Panc1 (cell line): ENCODE data around the gene MAP2K5. TPM values are rescaled to one million over a fixed set of nuclear protein-coding genes. Genes with fewer than 3 reads are reported as not detected.

Source experiments
- ATAC-seq: fragments of 200-7000 bp; cut with Tn5 transposase; 2 replicates; pipeline ENCODE4 v1.9.1; 2020; ENCODE audit warnings: mild to moderate bottlenecking, moderate library complexity
- BruUV-seq: library from RNA; stranded (reverse); fragments of 400-500 nt; replicated peaks from 2 replicates; lab custom pipeline; 2021; lab: Mats Ljungman, UMichigan
- CTCF ChIA-PET: fragments of 300-600 bp; sonication (Branson Sonifier 250); formaldehyde crosslinking; loops from one replicate; lab custom pipeline; 2022; ENCODE audit warnings: antibody characterized with exemption; lab: Charles Lee
- POLR2A ChIA-PET: fragments of 300-600 bp; sonication (Branson Sonifier 250); formaldehyde crosslinking; loops from one replicate; lab custom pipeline; 2022; ENCODE audit warnings: antibody characterized with exemption; lab: Charles Lee
- DNase-seq: peaks from one replicate; pipeline ENCODE4 v3.0.0-alpha.2; 2010; ENCODE audit warnings: low read depth, low spot score
- H3K27ac ChIP-seq: 2 replicates; pipeline ENCODE4 v1.5.1; 2011; ENCODE audit warnings: mild to moderate bottlenecking, low read length, inconsistent platforms
- H3K27me3 ChIP-seq: fragments of 200-500 bp; sonication (Bioruptor generic); 2 replicates; pipeline ENCODE4 v1.6.0; 2014; ENCODE audit warnings: low read length, inconsistent platforms; ENCODE audit not compliant: control insufficient read depth, insufficient read depth
- H3K36me3 ChIP-seq: fragments of 200-500 bp; sonication (Bioruptor generic); 2 replicates; pipeline ENCODE4 v1.5.1; 2014; ENCODE audit warnings: inconsistent platforms, mild to moderate bottlenecking, low read length, moderate library complexity; ENCODE audit not compliant: control insufficient read depth, insufficient read depth
- H3K4me1 ChIP-seq: 2 replicates; pipeline ENCODE4 v1.5.1; 2011; ENCODE audit warnings: inconsistent platforms, mild to moderate bottlenecking, low read length, moderate library complexity; ENCODE audit not compliant: control insufficient read depth, insufficient read depth
- H3K4me3 ChIP-seq, 2 experiments: 2 replicates each; pipeline ENCODE4 v1.5.1; 2011 to 2012; ENCODE audit warnings: low read depth in 2 of 2, low read length in 2 of 2, mild to moderate bottlenecking in 2 of 2, inconsistent platforms in 1 of 2, moderate library complexity in 1 of 2
- H3K9me3 ChIP-seq: fragments of 200-500 bp; sonication (Bioruptor generic); 2 replicates; pipeline ENCODE4 v1.5.1; 2014; ENCODE audit warnings: low read depth, mild to moderate bottlenecking, inconsistent platforms, low read length, moderate library complexity; ENCODE audit not compliant: control insufficient read depth, insufficient read depth
- CTCF ChIP-seq: fragments of 450-650 bp; IDR thresholded peaks from 2 replicates; pipeline ENCODE4 v1.5.1; 2017; ENCODE audit warnings: mild to moderate bottlenecking
- POLR2AphosphoS5 ChIP-seq: IDR thresholded peaks from 2 replicates; pipeline ENCODE4 v1.6.1; 2012; ENCODE audit warnings: mild to moderate bottlenecking, low read depth, low read length, moderate library complexity
- REST ChIP-seq, 2 experiments: IDR thresholded peaks; 2 replicates each; pipeline ENCODE4 v1.6.1; 2011 to 2012; ENCODE audit warnings: low read depth in 2 of 2, control low read depth in 1 of 2, low read length in 1 of 2, mild to moderate bottlenecking in 1 of 2, moderate library complexity in 1 of 2; ENCODE audit not compliant: insufficient read depth in 1 of 2
- SIN3A ChIP-seq: IDR thresholded peaks from 2 replicates; pipeline ENCODE4 v1.6.1; 2012; ENCODE audit warnings: low read depth, mild to moderate bottlenecking, low read length, moderate library complexity, borderline replicate concordance; ENCODE audit not compliant: insufficient read depth
- TCF7L2 ChIP-seq: IDR thresholded peaks from 2 replicates; pipeline ENCODE4 v1.6.1; 2011; ENCODE audit warnings: mild to moderate bottlenecking, low read depth, low read length, inconsistent platforms
- in situ Hi-C: cut with HindIII; loops from 2 replicates; pipeline ENCODE4 v1.10.0; 2016; ENCODE audit warnings: low sequenced_read_pairs, low pct_unique_long_range_greater_than_20kb
- intact Hi-C: fragments of 100-400 bp; cut with micrococcal nuclease; formaldehyde crosslinking; loops from one replicate; pipeline ENCODE4 v1.10.0; 2022; ENCODE audit not compliant: unreplicated experiment
- total RNA-seq: library from RNA; stranded (reverse); gene quantifications from one replicate; pipeline ENCODE4 v1.2.1, GENCODE V29; 2021; ENCODE audit not compliant: unreplicated experiment

MAP2K5 gene
- total RNA-seq, 1 experiment from 2014 or later = 18.3 TPM

- CTCF ChIA-PET = no interaction called here
- TF ChIP-seq REST (IDR thresholded peaks at IDR 0.05; ENCODE audit: insufficient read depth in 1 of 2, low read depth in 2 of 2, low read length in 1 of 2) (no peak), TCF7L2 (no peak), CTCF (no peak), SIN3A (no peak), POLR2AphosphoS5 (no peak)
- Histone ChIP-seq H3K9me3 (no peaks in the 10 kb centered on the region), H3K36me3 (no peaks in the 10 kb centered on the region; the same call in 1 of the 2 replicates), H3K27me3 (no peaks in the 10 kb centered on the region), H3K4me3 (no peak overlapping the region), H3K4me1 (no peaks in the 10 kb centered on the region), H3K27ac (no peak overlapping the region)
- DNase-seq (no peak), ATAC-seq (no peak)
- POLR2A ChIA-PET = no interaction called here
- in situ Hi-C loops (no loop called here), intact Hi-C loops (no loop called here)
- no TSS peak for BruUV-seq
These were observed 4.7 kb upstream of the MAP2K5 start for GRCh38 chr15:67537771-67538170.

- no peak for TF ChIP-seq CTCF
- TF ChIP-seq REST (IDR thresholded peaks at IDR 0.05; ENCODE audit: insufficient read depth in 1 of 2, low read depth in 2 of 2, low read length in 1 of 2) = no peak
- no peak for TF ChIP-seq TCF7L2
- no peak for TF ChIP-seq POLR2AphosphoS5
- no peak for TF ChIP-seq SIN3A
- DNase-seq (no peak), ATAC-seq (peak; percentile 17; the same call in 1 of the 2 replicates)
- Histone ChIP-seq H3K27ac (peak overlapping the region; percentile 96), H3K4me3 (peak overlapping the region; percentile 86 to 87), H3K36me3 (no peaks in the 10 kb centered on the region; the same call in 1 of the 2 replicates), H3K9me3 (no peaks in the 10 kb centered on the region), H3K27me3 (no peaks in the 10 kb centered on the region), H3K4me1 (peaks cover 11% of the 10 kb centered on the region)
- in situ Hi-C loops = no loop called here
- POLR2A ChIA-PET = no interaction called here
- intact Hi-C loops = no loop called here
- CTCF ChIA-PET = no interaction called here
- TSS peak; percentile 55 for BruUV-seq
These were observed 830 bp downstream of the MAP2K5 start for GRCh38 chr15:67543348-67543718.
